Body of pancreas (tissue), 4 donors: ENCODE measurements around the gene MYLK. TPM values are rescaled to one million over a fixed set of nuclear protein-coding genes. Genes with fewer than 3 reads are reported as not detected.
A peak's percentile ranks its signal among the peaks of the same experiment; 100 is the strongest.
"Not testable (repeated sequence)": the region's sequence is repeated elsewhere in the genome, so short reads cannot be mapped to it uniquely, and the experiment has no call there.

Experiments used
- ATAC-seq: fragments of 150-250 bp; one replicate; pipeline ENCODE4 v1.9.1; 2016
- DNase-seq, 4 donors: peaks; one replicate each; pipeline ENCODE4 v3.0.0-alpha.2; 2019
- H3K27ac ChIP-seq, 4 donors: fragments of 200-600 bp; sonication (generic); 1 replicate in 3 of 4; 2 replicates in 1 of 4; pipeline versions ENCODE4 v1.5.1 to v1.6.1; 2016 to 2019; ENCODE audit warnings: mild to moderate bottlenecking in 1 of 4, mixed read lengths in 1 of 4, moderate library complexity in 1 of 4
- H3K27me3 ChIP-seq, 2 donors: fragments of 200-600 bp; sonication (generic); one replicate each; pipeline ENCODE4 v1.6.0; 2016; ENCODE audit warnings: mild to moderate bottlenecking in 1 of 2
- H3K36me3 ChIP-seq, 2 donors: fragments of 200-600 bp; sonication (generic); replicated peaks in 1 of 2; 2 replicates each; pipeline ENCODE4 v1.5.1; 2016; ENCODE audit warnings: low read depth in 2 of 2; ENCODE audit not compliant: insufficient read depth in 1 of 2
- H3K4me1 ChIP-seq: fragments of 200-600 bp; sonication (generic); one replicate; pipeline ENCODE4 v1.6.0; 2016
- H3K4me3 ChIP-seq, 2 donors: fragments of 200-600 bp; sonication (generic); 1 replicate in 1 of 2; 2 replicates in 1 of 2; pipeline ENCODE4 v1.5.1; 2016 to 2019
- H3K9me3 ChIP-seq, 3 donors: fragments of 200-600 bp; sonication (generic); 1 replicate in 2 of 3; 2 replicates in 1 of 3; pipeline ENCODE4 v1.5.1; 2016
- POLR2A ChIP-seq, 3 donors: fragments of 450-650 bp; IDR thresholded peaks; one replicate each; pipeline ENCODE4 v1.6.1; 2016; ENCODE audit warnings: antibody characterized with exemption in 3 of 3, mild to moderate bottlenecking in 2 of 3
- WGBS, 2 donors: methylation state at CpG; one replicate each; pipeline ENCODE4 v1.1.5; 2017; 5-methylcytosine and 5-hydroxymethylcytosine counted together
- intact Hi-C: fragments of 100-400 bp; cut with DNase I; formaldehyde crosslinking; loops from one replicate; pipeline ENCODE4 v1.15.1; 2023
- total RNA-seq, 2 donors: library from RNA; depleted of rRNA; stranded (reverse); fragments of >200 nt; gene quantifications; one replicate each; pipeline ENCODE4 v1.1.0, GENCODE V29; 2016
- TF ChIP-seq, protein P1 (sequence below), 7 experiments: fragments of 450-650 bp in 4 of 7; fragments of 200-600 bp in 3 of 7; sonication (generic) in 3 of 7; IDR thresholded peaks; one replicate each; pipeline ENCODE4 v1.5.1; 2016 to 2019; ENCODE audit warnings: antibody characterized with exemption in 7 of 7

MYLK gene
- total RNA-seq, 2 donors from 2014 or later = 7.6 to 36.6 TPM

DNA sequence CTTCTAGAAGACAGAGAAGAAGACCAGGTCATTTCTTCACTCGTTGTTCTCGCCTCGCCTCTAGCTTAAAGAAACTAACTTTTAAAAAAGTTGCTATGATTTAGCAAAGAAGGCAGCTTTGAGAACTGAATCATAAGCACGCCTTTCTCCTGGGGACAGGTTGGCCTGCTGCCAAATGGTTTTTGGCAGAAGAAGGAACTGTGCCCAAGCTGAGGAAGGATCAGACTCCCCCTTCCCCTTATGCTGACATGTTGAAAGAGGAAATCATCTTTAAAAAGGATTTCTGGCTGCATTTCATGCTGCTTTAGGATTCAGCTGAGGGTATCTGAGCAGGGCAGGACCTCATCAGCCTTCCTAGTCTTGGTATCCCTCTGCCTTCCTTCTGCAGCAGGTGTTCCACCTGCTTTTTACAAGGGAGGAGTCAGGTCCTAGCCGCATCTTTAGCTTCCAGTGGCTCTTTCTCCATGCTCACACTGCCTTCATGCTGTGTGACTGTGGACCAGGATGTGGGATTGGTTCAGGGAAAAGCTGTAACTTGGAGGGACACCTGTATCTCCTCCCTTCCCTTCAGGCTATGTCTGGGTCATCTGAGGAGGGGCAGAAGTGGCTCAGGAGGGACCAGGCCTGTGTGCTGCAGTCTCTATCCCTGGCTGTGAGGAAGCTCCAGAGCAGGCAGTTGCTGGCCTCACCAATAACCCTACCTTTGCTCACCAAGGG lies 265.2 kb downstream of the MYLK start:
- peak; percentile 21 for ATAC-seq
- Histone ChIP-seq H3K4me1 (peaks cover 12% of the 10 kb centered on the region), H3K9me3 (no peaks in the 10 kb centered on the region), H3K27ac (peak overlapping the region in 1 of 4 donors; percentile 13), H3K4me3 (no peak overlapping the region), H3K36me3 (no peaks in the 10 kb centered on the region), H3K27me3 (no peaks in the 10 kb centered on the region)
- peak; percentile 50 to 72 (median 66) for DNase-seq
- intact Hi-C loops = no loop called here
- WGBS, 2 donors = 45 to 62% methylated on average over 5 of the region's 5 CpGs
- TF ChIP-seq, protein P1, sequence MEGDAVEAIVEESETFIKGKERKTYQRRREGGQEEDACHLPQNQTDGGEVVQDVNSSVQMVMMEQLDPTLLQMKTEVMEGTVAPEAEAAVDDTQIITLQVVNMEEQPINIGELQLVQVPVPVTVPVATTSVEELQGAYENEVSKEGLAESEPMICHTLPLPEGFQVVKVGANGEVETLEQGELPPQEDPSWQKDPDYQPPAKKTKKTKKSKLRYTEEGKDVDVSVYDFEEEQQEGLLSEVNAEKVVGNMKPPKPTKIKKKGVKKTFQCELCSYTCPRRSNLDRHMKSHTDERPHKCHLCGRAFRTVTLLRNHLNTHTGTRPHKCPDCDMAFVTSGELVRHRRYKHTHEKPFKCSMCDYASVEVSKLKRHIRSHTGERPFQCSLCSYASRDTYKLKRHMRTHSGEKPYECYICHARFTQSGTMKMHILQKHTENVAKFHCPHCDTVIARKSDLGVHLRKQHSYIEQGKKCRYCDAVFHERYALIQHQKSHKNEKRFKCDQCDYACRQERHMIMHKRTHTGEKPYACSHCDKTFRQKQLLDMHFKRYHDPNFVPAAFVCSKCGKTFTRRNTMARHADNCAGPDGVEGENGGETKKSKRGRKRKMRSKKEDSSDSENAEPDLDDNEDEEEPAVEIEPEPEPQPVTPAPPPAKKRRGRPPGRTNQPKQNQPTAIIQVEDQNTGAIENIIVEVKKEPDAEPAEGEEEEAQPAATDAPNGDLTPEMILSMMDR (IDR thresholded peaks at IDR 0.05) = no peak
- TF ChIP-seq POLR2A (IDR thresholded peaks at IDR 0.05) = no peak

DNA sequence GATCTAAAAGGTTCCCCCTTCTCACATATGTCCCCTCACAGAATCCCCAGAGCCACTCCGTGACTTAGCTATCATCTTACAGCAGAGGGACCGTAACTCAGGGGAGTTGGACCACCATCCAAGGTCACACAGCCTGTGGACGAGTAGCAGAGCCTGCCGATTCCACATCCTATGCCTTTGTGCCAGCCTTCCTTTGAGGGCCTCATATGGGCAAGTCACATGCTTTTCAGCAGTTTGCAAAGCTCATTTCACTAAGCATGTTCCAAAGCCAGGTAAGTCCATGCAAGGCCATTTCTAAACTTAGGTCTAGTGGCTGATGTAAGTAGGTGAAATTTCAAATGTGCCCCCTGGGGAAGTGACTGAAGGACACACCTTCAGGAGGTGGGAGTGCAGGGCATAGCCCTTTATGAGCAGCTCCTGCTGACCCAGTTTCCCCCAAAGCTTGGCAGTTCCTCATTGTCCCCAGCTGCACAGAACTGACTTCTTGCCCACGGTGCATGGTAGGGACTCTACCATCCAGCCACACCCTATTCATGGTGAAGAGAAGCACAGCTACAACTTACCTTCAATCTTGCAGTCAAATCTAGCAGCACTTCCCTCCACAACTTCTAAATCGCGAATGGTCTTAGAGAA lies 265.9 kb downstream of the MYLK start:
- no peak overlapping the region for H3K4me3 ChIP-seq
- no peaks in the 10 kb centered on the region for H3K27me3 ChIP-seq
- WGBS, 2 donors = 72 to 78% methylated on average over 7 of the region's 7 CpGs
- no peaks in the 10 kb centered on the region for H3K9me3 ChIP-seq
- H3K27ac ChIP-seq = peak overlapping the region in 1 of 4 donors; percentile 13
- H3K4me1 ChIP-seq = peaks cover 17% of the 10 kb centered on the region
- H3K36me3 ChIP-seq = no peaks in the 10 kb centered on the region
- TF ChIP-seq, protein P1 (IDR thresholded peaks at IDR 0.05) = no peak
- TF ChIP-seq POLR2A (IDR thresholded peaks at IDR 0.05) = no peak
- intact Hi-C loops = no loop called here
- DNase-seq (no peak), ATAC-seq (no peak)

DNA sequence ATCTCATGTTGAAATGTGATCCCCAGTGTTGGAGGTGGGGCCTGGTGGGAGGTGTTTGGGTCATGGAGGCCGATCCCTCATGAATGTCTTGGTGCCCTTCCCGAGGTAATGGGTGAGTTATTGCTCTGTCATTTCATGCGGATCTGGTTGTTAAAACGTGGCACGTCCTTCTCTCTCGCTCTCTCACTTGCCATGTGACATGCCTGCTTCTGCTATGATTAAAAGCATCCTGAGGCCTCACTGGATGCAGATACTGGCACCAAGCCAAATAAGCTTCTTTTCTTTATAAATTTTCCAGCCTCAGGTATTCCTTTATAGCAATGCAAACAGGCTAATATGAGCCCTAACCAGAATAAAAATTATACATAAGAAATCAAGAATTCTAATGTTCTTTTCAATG lies 267.5 kb downstream of the MYLK start:
- WGBS, 2 donors = 89 to 100% methylated on average over 6 of the region's 6 CpGs
- H3K27ac ChIP-seq = no peak overlapping the region

DNA sequence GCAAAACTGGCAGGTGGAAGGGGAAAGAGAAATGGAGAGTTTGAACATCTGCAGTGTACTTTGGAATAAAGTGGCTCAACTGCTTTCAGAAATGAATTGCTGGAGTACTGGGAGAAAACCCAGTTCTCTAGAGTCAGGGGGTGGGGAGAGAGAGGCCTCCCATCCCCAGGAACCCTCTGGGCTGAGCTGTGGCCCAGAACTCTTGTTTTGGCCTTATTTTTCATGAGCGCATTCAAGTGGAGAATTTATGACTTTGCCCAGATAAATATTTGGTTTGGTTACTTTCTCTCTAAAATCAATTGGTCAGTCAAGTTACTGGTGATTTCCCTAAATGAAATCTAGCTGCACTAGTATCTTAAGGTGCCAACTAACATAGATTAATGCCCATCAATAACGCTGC lies 270.6 kb downstream of the MYLK start:
- H3K4me1 ChIP-seq = peaks cover 11% of the 10 kb centered on the region
- no peak for DNase-seq
- H3K4me3 ChIP-seq = no peak overlapping the region
- no peaks in the 10 kb centered on the region for H3K9me3 ChIP-seq
- no peaks in the 10 kb centered on the region for H3K36me3 ChIP-seq
- intact Hi-C loops = no loop called here
- no peak for ATAC-seq
- WGBS, 2 donors = 11 to 16% methylated on average over 2 of the region's 2 CpGs
- no peak overlapping the region for H3K27ac ChIP-seq
- H3K27me3 ChIP-seq = no peaks in the 10 kb centered on the region
- no peak for TF ChIP-seq POLR2A (IDR thresholded peaks at IDR 0.05)

More for the DNA sequence above, 267.5 kb downstream of the MYLK start:
- DNase-seq (no peak), ATAC-seq (no peak)
- Histone ChIP-seq H3K9me3 (no peaks in the 10 kb centered on the region), H3K4me1 (peaks cover 18% of the 10 kb centered on the region), H3K4me3 (no peak overlapping the region), H3K27me3 (no peaks in the 10 kb centered on the region), H3K36me3 (no peaks in the 10 kb centered on the region)
- TF ChIP-seq POLR2A (IDR thresholded peaks at IDR 0.05) = no peak
- TF ChIP-seq, protein P1 (IDR thresholded peaks at IDR 0.05) = no peak
- intact Hi-C loops = no loop called here

DNA sequence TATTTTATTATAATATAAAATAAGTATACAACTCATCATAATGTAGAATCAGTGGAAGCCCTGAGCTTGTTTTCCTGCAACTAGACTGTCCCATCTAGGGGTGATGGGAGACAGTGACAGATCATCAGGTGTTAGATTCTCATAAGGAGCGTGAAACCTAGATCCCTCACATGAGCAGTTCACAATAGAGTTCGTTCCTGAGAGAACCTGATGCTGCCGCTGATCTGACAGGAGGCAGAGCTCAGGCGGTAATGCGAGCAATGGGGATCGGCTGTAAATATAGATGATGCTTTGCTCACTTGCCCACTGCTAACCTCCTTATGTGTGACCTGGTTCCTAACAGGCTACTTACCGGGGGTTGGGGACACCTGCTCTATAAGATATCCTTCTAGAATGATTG lies 272.5 kb downstream of the MYLK start:
- H3K4me3 ChIP-seq, H3K27me3 ChIP-seq, H3K36me3 ChIP-seq, H3K9me3 ChIP-seq, ATAC-seq, H3K27ac ChIP-seq, H3K4me1 ChIP-seq, intact Hi-C loops, DNase-seq: not testable (repeated sequence)
- WGBS, 2 donors = 97 to 98% methylated on average over 7 of the region's 7 CpGs
